Stimulated activated CD8-positive, alpha-beta memory T cell treated with anti-CD3 and anti-CD28 coated beads, Interleukin-15, amount 100 ng/mL, for 24 hours (primary cell): ENCODE data around the gene HSFX4.
"Not testable (repeated sequence)": the region's sequence is repeated elsewhere in the genome, so short reads cannot be mapped to it uniquely, and the experiment has no call there.

Experiments
- DNase-seq: peaks from one replicate; pipeline ENCODE4 v3.0.0-alpha.2; 2020; ENCODE audit warnings: low read depth

Gene HSFX4

DNA sequence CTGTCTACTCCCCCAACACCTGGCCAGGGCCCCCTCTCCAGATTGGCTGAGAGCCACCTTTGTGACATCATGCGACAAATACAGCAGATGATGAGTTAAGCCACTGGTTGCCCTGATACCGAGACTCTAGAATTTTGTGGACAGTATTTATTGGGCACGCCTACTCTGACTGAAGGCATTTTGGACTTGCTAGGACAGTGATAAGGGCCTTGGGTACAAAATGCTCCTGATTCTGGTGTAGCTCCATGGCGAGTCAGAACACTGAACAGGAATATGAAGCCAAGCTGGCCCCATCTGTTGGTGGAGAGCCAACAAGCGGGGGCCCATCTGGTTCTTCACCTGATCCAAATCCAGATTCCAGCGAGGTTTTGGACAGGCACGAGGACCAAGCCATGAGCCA lies at the start of gene HSFX4:
Gene HSFX4 (plus strand): TSS at position 174 of the 400 bp plus-strand sequence. CDS start 72 bp downstream, at position 246.
- DNase-seq = not testable (repeated sequence)

DNA sequence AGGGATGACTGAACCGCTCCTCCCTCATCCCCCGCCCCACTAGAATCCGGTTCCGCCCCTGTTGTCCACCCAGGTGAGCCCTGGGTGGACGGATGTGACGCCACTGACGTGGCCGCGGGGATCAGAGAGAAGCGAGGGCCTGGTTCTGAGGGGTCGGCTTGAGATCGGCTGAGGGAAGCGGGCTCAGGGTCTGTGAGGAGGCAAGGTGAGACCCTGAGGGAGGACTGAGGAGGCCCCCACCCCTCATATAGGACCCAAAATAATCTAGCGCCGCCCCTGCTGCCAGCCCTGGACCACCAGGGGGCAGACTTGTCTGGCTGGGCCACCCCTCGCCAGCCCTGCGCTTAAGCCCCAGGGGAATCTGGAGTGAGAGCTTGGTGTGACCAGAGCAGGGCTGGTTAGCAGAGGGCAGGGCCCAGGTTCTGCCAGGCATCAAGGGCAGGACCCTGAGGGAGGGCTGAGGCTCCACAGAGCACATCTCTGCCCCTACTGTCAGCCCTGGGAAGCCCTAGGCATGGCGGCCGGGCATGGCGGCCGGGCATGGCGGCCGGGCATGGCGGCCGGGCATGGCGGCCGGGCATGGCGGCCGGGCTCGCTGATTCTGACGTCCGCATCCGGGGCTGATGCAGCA lies 48.2 kb upstream of the HSFX4 start, which contains the start of gene MAGEA8:
Gene MAGEA8 (plus strand): TSS at position 103 of the 631 bp plus-strand sequence. CDS start 3,090 bp downstream, outside the sequence.
- DNase-seq = no peak

DNA sequence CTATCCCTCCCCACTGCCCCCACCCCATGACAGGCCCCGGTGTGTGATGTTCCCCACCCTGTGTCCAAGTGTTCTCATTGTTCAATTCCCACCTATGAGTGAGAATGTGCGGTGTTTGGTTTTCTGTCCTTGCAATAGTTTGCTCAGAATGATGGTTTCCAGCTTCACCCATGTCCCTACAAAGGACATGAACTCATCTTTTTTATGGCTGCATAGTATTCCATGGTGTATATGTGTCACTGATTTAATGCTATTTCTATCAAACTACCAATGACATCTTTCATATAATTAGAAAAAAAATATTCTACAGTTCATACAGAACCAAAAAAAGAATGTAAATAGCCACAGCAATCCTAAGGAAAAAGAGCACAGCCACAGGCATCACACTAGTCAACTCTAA lies 38.5 kb upstream of the HSFX4 start:
- not testable (repeated sequence) for DNase-seq

DNA sequence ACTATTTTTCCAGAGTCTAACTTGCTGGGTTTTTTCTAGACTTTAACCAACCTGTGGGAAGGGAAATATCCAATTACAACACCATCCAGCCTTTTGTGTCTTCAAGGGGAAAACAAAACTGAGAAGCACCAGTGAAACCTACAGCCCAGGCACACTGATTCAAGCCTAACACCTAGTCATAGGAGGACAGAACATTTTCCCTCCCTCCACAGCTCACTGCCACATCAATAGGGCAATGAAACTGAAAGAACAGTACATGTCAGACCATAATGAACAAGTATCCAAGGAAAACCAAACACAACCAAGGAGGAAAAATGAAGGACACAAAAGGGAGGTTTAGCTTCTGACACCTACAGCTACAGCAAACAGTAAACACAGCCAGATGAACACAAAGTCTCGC lies 30.8 kb upstream of the HSFX4 start:
- DNase-seq = no peak

DNA sequence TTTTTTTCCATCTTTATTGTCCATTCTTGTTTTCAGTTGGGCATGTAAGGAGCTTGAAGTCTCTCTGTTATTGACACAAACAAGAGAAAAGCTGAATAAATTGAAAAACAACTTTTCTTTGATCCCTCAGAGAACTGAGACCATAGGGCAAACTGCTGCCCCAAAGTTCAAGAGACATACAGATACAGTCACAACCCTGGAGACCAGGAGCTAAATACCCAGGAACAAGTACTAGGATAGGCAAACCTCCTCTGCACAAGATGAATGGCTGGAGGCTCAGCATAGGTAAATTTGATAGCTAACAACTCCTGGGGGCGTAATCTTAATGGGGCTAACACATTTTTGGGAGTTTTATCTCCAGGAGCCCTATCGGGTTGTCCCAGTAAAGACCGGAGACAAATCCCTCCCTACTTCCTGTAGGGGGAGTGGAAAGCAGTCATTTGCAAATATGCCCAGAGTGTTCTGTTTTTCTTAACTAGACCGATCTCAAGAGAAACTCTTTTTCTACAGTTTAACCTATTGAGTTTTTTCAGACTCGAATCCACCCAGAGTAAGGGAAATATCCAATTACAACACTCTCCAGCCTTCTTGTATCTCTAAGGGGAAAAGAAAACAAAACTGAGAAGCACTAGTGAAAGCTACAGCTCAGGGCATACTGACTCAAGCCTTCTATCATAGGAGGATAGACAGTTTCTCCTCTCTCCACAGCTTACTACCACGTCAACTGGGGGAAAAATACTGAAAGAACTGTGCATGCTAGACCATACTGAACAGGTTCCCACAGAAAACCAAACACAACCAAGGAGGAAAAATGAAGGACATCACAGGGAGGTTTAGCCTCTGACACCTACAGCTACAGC lies 25.3 kb upstream of the HSFX4 start:
- DNase-seq = no peak

DNA sequence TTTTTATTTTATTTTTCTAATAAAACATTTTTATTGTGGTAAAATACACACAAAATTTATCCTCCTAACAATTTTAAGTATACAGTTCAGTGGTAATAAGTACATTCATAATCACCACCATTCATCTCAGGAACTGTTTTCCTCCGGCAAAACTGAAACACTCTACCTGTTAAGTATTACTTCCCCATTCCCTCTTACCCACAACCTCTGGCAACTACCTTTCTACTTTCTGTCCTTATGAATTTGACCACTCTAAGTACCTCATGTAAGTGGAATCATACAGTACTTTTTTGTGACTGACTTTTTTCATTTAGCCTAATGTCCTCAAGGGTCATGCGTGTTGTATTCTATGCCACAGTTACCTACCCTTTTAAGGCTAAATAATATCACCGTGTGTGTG lies 21.1 kb upstream of the HSFX4 start:
- no peak for DNase-seq

DNA sequence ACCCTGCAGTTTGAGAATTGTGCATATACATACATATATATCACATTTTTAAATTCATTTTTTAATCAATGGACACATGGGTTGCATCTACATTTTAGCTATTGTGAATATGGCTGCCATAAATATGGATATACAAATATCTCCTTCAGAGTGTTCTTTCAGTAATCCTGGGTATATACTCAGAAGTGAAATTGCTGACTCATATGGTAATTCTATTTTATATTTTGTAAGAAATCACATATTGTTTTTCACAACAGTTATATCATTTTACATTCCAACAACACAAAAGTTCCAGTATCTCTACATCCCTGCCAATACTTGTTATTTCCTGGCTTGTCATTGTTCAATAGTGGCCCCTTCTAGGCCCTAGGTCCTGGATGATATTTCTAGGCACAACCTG lies 20.6 kb upstream of the HSFX4 start:
- no peak for DNase-seq

DNA sequence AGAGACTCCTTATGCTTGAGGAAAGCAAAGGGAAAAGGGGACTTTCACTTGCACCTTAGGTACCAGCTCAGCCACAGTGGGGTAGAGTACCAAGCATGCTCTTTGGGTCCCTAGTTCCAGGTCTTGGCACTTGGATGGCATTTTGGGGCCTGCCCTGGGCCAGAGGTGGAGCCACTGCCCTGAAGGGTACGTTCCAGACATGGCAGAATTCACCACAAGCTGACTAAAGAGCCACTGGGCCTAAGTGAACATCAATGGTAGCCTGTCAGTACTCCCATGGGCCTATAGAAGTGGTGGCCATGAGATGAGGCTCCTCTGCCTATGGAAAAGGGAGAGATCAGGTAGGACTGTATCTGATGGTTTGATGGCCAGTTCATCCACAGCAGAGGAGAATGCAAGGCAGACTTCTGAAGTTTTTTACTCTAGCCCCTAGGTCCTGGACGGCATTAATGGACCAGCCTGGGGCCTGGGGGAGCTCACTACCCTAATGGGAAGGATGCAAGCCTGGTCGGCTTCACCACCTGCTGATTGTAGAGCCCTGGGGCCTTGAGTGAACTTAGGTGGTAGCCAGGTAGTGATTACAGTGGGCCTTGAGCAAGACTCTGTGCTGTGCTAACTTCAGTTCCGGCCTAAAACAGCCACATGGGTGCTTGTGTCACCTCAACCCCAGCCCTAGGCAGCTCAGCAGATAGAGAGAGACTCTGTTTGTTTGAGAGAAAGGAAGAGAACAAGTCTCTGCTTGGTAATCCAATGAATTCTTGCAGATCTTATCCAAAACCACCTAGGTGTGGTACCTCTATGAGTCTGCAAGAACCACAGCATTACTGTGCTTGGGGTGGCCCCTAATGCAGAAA lies 19.8 kb upstream of the HSFX4 start:
- no peak for DNase-seq

GRCh38 chrX:149910178-149910695 lies 19.1 kb upstream of the HSFX4 start:
- DNase-seq = no peak

DNA sequence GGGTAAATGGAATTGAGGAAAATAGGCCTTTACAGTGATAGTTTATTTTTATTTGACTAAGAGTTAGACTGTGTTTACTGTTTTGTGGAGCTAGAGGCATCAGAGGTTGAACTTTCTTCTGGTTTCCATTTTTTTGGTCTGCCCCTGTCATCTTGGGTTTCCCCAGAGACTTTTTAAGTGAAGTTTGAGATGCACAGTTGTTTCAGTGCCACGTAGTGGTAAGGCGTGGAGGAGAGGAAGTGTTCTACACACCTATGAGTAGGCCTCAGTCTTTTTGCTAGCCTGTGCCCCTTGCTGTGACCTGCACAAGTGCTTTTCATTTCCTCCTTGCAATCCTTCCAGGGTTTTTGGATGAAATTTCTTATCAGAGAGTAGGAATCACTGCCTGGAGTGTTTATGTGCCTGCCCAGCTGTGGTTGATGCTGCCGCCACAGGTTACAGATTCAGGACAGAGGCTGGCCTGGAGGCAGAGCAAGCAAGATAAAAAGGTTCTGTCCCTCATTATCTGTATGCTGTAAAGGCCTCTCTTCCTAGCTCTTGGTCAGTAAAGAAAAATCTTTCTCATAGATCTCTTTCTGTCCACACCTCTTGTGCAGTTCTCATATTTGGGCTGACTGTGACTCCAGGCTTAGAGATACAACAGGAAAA lies 12.5 kb upstream of the HSFX4 start:
- DNase-seq = no peak

DNA sequence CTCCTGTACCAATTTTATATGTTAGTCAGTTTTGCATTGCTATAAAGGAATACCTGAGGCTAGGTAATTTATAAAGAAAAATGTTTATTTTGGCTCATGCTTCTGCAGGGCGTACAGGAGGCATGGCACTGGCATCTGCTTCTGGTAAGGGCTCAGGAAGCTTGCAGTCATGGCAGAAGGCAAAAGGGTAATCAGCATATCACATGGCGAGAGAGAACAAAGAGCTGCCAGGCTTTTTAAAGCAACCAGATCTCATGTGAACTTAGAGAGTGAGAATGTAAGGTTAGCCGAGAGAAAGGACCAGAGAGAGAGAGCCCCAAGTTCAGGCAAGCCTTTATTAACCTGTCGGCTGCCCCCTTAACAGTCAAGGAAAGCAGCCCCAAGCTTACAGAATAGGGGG lies 5.5 kb upstream of the HSFX4 start:
- DNase-seq = not testable (repeated sequence)

GRCh38 chrX:149924434-149924833 lies 4.9 kb upstream of the HSFX4 start:
- not testable (repeated sequence) for DNase-seq

DNA sequence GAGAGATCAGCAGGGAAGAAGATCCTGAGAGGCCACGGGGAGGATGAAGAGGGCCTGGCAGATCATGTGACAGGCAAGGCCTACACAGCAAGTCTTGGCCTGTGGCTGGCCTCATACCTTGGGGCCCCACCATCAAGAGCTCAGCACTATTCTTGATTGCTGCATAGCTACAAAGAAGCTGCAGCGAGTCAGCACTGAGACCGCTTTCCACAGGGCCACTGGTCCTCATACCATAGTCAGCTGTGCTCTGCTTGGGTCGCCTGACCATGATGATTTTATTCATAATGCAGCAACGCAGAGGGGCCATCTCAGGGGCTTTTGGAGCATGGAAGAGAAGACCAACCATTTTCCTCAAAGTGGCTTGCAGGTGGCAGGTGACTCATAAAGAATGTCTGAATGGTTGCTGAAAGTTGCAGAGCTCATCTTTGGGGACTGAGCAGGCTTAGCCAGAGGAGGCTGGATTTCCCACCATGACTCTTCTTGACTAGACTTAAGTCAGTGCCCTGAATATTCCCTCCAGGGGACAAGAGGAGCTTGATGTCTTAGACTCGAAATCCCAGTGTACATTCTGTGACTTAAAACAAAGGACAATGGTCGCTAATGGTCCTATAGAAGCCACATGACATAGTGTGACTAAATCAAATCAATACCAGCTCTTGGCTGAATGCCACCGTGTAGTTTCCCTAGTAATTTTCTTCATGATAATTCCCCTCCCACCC lies 2.0 kb upstream of the HSFX4 start:
- not testable (repeated sequence) for DNase-seq

DNA sequence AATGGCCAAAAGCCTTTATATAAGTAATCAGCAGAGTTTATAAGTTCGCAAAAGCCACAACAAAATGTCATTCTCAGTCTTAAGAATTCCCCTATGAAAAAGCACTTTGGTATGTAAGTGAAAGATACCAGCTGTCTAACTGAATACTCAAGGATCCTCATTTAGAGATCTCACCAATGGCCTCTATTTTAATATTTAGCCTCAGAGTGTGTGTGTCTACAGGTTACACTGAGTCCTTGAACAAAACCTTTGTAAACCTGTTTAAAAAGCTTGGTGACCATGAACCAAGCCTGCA lies 1.5 kb upstream of the HSFX4 start:
- DNase-seq = not testable (repeated sequence)

GRCh38 chrX:149928635-149929034 lies 738 bp upstream of the HSFX4 start:
- DNase-seq = not testable (repeated sequence)

DNA sequence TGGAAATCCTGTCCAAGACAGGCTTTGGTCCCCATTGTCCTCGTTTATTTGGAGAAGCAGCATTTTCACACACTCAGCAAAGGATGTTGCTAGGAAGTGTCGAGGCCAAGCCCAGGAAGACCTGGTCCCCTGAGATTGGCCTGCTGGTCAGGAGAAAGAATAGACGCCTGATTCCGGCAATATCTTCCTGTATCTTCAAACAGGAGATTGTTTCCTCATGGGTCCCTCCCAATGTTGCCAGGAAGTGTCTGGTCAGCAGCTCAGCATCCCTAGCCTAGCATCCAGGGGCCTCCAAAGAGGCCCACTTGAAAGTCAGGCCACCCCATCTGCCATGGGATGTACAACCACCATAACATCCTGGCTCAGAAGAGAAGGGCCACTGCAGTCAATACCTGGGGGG lies 2.0 kb downstream of the HSFX4 start:
- DNase-seq = not testable (repeated sequence)

DNA sequence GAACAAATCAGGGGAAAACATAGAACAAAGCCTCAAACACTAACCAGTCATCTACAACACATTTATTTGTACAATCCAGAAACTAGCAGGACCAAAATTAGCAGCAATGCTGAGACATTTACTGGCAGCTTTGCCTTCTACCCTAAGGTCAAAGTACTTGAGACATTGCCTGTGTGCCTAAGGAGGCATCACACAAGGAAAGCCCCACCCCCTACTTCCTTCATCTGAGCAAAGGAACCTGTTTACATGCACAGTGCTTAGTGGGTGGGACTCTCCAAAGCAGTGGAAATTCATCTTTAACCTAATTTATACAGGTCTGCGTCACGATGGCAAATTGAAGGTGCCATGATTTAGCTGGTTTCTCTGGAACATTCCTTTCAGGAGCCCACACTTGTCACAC lies 2.8 kb downstream of the HSFX4 start:
- not testable (repeated sequence) for DNase-seq

- DNase-seq = not testable (repeated sequence)
Observed at GRCh38 chrX:149932970-149933369, 3.6 kb downstream of the HSFX4 start.

DNA sequence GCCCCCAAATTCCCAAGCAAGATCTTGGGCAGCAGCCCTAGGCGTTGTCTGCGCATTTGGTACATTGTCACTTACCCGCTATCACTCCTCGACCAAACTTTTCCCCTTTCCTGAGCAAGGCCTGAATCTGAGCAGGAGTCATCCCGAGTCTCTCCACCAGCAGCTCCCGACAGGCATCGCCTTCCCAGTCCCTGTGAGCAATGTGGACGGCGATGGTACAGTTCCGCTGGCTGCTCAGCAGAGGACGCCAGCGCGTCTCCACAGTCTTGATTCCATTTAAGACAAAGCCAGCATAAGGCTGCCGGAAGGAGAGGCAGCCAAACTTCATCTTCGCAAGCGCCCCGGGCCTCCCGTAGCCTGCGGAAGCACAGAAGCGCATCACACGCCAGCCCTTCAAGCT lies 4.2 kb downstream of the HSFX4 start:
- not testable (repeated sequence) for DNase-seq

GRCh38 chrX:149937328-149937727 lies 8.0 kb downstream of the HSFX4 start:
- not testable (repeated sequence) for DNase-seq

DNA sequence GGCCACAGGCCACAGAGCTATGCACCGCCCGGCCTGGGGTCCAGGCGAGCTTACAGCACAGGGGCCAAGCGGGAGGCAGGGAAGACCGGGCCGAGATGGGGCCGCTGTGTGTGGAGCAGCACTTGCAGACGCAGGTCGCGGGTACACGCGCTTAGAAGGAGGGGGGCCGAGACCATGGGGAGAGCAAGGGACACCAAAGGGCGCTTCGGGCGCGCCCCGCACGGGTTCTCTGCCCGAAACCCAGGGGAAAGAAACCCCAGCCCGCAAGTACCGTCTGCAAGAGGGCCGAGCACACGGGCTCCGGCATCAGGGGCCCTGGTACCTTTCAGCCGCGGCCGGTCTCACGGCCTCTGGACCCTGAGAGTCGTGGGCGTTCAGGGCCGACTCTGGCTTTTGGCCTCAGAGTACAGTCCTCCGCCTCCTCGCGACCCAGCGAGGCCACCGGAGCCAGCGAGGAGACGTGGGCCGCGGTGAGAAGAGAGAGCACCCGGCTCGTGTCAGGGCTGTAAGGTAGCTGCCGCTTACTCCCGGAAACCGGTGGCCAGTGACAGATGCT lies 8.6 kb downstream of the HSFX4 start:
- DNase-seq = no peak
